ENCODE results near the gene PDZD2.

DNA sequence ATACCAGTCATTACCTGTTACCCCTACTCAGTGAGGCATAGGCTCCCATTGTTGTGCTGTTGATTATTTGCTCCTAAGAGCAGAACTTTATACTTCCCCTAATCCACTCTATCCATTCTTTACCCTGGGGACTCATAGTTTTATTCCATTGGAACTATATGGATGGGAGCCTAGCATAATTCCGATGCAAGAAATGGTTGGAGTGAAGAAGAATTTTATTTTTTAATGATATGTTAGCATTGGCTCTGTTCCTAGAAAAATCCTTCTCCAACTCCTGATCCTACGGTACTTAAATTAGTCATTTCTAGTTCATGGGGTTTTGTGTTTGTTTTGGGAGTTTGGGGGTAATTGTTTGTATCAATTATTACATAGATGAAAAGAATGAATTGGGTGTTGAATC lies 343.7 kb downstream of the PDZD2 start:
- TF ChIP-seq, protein P1, sequence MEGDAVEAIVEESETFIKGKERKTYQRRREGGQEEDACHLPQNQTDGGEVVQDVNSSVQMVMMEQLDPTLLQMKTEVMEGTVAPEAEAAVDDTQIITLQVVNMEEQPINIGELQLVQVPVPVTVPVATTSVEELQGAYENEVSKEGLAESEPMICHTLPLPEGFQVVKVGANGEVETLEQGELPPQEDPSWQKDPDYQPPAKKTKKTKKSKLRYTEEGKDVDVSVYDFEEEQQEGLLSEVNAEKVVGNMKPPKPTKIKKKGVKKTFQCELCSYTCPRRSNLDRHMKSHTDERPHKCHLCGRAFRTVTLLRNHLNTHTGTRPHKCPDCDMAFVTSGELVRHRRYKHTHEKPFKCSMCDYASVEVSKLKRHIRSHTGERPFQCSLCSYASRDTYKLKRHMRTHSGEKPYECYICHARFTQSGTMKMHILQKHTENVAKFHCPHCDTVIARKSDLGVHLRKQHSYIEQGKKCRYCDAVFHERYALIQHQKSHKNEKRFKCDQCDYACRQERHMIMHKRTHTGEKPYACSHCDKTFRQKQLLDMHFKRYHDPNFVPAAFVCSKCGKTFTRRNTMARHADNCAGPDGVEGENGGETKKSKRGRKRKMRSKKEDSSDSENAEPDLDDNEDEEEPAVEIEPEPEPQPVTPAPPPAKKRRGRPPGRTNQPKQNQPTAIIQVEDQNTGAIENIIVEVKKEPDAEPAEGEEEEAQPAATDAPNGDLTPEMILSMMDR (IDR thresholded peaks at IDR 0.05; ENCODE audit: borderline replicate concordance, extremely low read depth, low read length, poor library complexity, severe bottlenecking): no peak
- no peak for TF ChIP-seq EZH2 (IDR thresholded peaks at IDR 0.05; ENCODE audit: borderline replicate concordance, low read depth, low read length, severe bottlenecking)
